Eye (tissue), 1 donor: ENCODE data around the gene DNAJC15.

Experiments
- DNase-seq: peaks from one replicate; pipeline ENCODE4 v3.0.0-alpha.2; 2015

The DNAJC15 gene

DNA sequence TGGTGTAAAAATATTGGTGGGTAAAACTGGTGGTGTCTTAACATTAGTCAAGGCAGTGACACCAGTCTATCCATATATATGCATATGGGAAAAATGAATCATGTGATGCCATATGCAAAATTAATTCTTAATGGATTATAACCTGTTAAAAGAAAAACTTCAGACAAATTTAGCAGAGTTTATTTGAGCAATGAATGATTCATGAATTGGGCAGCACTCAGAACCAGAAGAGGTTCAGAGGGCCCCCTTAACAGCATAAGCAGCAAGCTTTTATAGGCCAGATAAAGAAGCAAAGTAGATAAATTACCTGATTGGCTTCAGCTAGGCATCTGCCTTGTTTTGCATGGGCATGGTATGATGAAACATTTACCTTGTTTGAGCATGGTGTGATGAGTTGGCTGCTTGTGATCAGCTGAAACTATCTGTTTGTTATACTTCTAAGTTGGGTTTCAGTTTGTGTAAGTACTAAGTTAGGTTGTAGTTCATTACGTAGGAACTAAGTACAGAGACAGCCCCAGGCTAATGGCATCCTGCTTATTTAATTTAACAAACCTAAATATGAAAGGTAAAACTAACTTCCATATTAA is 66.6 kb downstream of the DNAJC15 start:
- no peak for DNase-seq

DNA sequence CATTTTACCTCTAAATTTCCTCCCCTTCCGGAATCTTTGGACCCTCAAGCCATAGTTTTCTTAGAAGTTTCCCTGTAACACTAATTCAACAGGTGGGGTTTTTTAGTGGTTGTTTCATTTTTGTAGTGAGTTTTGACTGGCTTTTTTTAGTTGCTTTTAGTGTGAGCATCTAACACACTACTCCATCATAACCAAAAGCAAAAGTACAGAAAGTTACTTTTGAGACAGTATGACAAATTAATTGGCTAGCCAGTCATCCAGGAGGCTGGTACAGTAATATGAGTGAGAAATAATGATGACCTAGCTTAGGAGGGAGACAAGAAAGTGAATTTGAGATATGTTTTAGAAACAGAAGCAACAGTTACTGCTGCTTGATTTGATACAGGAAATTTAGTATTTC is 71.5 kb downstream of the DNAJC15 start:
- no peak for DNase-seq

GRCh38 chr13:43095771-43096719 is 72.7 kb downstream of the DNAJC15 start:
- no peak for DNase-seq

GRCh38 chr13:43100667-43101066 is 77.3 kb downstream of the DNAJC15 start:
- DNase-seq: no peak

- DNase-seq: no peak
Measured at GRCh38 chr13:43102304-43102703, 78.9 kb downstream of the DNAJC15 start.

DNA sequence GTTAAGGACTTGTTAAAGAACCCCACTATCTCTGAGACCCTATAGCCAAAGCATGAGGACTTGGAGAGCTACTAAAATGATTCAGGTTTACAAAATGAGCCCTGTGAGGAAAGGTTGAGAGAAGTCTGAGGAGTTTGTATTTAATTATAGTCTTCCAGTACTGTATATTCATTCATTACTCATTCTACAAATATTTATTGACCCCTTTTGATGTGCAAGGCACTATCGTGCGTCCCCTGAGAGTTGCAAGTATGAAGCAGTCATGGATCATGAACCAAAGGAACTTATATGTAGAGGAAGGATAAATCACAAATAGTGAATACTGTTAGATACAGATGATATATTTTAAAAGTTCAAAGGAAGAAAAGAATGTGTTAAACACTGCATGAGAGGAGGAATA is 84.4 kb downstream of the DNAJC15 start:
- no peak for DNase-seq

- DNase-seq: no peak
Measured at GRCh38 chr13:43110036-43110435, 86.7 kb downstream of the DNAJC15 start.

DNA sequence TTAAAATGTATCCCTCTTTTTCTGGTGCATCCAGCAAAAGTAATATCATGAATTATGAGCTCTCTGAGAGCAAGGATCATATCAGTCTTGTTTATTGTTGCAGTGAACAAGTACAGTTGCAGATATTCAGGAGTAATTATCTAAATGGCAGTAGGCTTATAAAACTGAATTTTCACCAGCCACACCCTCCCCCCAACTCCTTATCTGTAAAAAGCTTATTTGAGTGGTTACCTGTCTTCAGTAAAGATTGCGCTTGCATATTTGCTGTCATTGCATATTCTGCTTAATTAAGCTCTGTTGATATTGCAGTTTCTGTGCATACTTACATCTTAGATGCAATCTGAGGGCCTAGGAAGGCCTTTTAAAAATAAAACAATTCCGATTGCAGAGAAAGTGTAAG is 87.3 kb downstream of the DNAJC15 start:
- no peak for DNase-seq

DNA sequence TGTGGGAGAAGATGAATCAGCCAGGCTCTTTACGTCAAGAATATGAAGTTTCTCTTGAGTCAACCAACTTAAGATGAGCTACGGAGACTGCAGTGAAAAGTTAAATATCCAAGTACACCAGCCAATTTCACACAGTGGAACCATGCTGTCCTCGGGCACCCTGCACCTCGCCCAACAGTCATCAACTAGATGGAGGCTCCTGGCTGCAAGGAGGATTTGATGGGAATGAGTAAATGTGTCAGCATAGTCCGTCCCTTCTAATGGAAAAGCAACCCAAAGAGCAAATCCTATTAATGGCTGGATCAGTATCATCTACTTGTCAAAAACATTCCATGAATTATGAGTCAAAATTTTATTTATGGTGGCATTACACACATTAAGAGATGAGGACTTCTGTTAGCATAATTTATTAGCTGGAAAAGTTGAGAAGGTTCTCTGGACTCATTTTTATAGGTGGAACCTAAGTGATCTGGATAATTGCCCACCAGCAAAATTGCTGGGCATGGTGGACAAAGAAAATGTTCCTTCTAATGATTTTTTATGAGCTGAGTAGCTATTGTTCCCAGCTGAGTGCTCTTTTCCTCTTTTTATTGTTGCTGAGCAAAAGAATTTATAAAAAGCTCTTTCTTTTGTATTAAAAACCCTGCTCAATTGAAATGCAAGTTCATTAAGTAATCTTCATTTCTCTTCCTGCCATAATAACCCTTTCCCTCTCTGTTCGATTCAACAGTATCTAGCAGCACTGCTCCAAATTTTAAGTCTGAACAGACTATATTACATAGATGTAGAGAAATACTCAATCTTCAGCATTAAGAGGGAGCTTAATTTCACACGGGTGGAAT is 88.4 kb downstream of the DNAJC15 start:
- no peak for DNase-seq

DNA sequence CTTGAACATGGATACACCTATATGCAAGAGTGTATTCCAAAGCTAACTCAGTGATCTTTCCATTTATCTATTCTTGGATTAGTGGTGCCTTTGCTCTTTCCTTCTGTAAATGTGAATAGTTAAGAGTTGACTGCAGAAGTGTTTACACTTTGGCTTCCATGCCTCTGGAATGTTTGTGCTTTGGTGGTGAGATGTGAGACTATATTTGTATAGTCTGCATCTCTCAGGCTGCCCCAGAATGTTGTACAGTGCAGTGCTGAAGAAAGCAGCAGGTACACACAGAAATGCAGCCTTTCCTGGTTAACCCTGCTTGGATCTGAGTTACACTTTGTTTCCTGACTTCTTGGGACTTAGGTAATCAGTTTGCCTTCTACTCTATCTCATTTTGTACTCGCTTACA is 90.2 kb downstream of the DNAJC15 start:
- no peak for DNase-seq

- no peak for DNase-seq
Measured at GRCh38 chr13:43114504-43114903, 91.1 kb downstream of the DNAJC15 start.

GRCh38 chr13:43115141-43115540 is 91.8 kb downstream of the DNAJC15 start:
- DNase-seq: no peak

DNA sequence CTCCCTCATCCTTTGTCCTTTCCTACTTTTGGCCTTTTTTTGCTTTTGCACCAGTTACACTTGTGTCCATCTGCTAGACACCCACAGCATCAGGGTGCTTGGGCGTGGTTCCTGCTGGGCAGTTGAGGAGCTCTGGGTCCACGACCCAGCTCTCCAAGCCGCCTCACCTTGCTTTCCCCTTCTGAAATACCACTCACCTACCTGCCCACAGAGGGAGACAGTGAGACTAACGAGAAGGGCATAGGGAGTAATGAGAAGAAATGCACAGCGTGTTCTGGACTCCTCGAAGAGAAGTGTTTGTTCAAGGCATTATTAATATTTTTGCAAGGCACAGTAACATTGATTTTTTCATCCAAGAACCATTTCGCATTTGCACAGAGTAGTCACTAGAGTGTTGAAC is 92.9 kb downstream of the DNAJC15 start:
- DNase-seq: no peak

DNA sequence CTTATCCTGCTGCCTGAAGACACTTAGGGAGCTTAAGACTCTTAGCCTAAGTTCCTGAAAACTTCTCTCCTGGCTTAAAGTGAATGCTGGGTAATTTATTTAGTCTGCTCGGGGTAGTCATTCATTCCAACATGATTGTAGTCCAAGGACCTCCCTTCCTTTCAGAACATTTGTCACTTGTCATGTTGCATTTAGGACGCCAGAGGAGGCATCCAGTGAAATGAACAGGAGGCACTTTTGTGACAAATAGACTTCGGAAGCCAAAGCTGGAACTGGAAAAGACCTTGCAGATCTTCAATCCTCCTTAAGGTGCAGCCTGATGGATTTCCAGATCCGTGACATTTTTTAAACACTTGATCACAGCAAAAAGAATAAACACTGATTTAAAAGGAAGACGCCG is 95.1 kb downstream of the DNAJC15 start:
- peak; percentile 26 for DNase-seq

DNA sequence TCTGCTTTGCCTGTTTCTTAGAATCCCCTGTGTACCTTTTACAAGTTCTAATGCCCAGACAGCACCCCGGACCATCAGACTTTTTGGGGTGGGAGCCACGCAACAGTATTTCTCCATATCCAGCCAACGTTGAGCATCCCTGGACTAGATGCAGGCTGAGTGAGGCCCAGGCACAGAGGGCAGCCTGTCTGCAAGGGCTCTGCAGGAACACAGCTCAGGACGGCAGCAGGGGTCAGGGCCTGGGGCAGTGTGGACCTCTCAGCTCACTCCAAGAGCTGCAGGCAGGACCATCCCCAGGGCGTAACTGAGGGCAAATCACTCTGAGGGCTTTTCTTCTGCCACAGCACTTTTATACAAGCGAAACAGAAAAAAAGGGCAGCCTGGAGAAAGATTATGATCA is 95.8 kb downstream of the DNAJC15 start:
- DNase-seq: no peak

- no peak for DNase-seq
Measured at GRCh38 chr13:43122791-43123190, 99.4 kb downstream of the DNAJC15 start.

DNA sequence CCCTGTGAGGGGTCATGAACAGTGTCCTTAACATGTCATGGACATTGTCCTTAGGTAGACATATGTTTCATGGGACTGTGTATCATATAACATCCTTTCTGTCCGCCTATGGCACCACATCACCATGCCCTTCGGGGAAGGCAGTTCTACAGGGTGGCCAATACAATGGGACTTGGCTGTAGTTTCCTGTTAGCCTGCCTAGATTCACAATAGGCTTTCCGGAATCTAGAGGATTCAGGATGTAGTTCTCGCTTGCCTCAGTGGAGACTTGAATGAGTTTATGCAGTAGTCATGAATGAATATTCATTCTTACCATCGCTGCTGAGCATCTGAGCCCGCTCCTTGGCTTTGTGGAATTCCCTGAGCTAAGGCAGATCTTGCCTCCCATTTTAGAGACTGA is 100.5 kb downstream of the DNAJC15 start:
- no peak for DNase-seq

- no peak for DNase-seq
Measured at GRCh38 chr13:43124490-43124889, 101.1 kb downstream of the DNAJC15 start.

GRCh38 chr13:43126420-43126819 is 103.0 kb downstream of the DNAJC15 start:
- no peak for DNase-seq

DNA sequence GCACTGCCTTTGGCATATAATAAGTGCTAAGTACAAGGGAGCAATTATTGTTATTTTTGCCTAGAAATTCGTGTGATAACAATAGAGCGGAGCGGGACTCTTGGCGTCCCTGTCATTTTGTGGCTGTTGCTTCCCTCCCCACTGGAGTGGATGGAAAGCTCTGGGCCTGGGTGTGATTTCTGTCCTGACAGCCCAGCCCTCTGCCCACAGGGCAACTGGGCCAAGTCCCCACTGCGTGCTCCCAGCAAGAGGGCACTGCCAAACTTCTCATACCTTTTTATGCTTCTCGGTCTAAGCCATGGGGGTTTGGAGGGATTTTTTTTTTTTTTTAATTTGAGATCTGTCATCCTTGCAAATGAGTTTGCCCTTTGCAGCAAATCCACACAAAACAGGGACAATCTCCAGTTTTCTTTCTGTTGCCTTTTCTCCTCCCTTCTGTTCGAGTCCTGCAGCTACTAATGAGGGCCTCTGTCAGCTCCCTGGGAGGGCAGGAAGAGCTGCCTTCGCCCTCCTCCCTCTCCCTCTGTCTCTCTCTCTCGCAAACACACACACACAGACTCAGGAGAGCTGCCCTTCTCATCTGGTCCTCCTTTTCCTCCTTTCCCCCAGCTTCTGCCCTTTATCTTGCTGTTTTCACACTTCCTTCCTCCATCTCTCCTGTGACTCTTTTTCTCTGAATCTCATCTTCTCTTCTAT is 103.9 kb downstream of the DNAJC15 start:
- peak; percentile 39 for DNase-seq

DNA sequence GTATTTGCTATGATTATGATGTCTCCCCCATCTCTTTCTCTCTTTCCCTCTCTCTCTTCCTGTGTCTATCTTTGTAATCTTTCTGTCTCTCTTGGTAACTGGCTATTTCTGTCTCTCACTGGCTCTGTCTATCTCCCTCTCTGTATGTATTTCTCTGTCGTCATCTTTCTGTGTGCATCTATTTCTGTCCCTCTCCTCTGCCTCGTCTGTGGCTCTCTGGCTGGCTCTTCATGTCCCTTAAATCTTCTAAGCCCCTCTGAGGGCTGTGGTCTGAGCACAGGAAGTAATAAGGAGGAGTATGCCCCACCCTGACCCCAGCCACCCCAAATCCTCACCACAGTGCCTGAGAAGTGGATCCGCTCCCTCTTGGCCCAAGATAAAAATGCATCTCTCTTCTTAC is 104.4 kb downstream of the DNAJC15 start:
- DNase-seq: peak; percentile 32

GRCh38 chr13:43128504-43128961 is 105.1 kb downstream of the DNAJC15 start:
- DNase-seq: peak; percentile 55

DNA sequence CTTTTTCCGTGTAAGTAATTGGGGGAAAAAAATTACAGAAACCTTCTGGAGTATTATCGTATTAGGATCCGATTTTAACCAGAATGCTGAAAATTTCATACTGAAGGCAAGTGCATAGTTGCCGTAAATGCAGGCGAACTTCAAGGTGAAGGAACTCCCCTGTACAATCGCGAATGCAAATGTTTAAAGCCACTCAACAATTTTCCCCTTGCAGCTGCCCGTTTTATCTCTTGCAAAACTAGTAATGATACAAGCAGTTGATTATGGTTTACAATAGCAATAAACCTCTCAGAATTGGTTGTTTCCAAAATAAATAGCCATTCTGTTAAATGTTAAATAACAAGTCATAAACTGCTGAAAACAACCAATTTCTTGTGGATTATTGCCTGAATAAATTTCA is 105.7 kb downstream of the DNAJC15 start:
- no peak for DNase-seq
